ENCODE measurements around the gene RFX2.

The RFX2 gene

GRCh38 chr19:6103217-6103644 is 7.1 kb downstream of the RFX2 start:
- no peak for DNase-seq

GRCh38 chr19:6101991-6102390 is 8.3 kb downstream of the RFX2 start:
- no peak for DNase-seq

GRCh38 chr19:6101291-6101825 is 8.9 kb downstream of the RFX2 start:
- no peak for DNase-seq

GRCh38 chr19:6100284-6100915 is 9.9 kb downstream of the RFX2 start:
- no peak for DNase-seq

- no peak for DNase-seq
These were observed 10.7 kb downstream of the RFX2 start for GRCh38 chr19:6099599-6099998.

- no peak for DNase-seq
These were observed 11.3 kb downstream of the RFX2 start for GRCh38 chr19:6099033-6099432.

GRCh38 chr19:6098574-6098973 is 11.7 kb downstream of the RFX2 start:
- no peak for DNase-seq

- DNase-seq: no peak
These were observed 12.4 kb downstream of the RFX2 start for GRCh38 chr19:6097911-6098310.

GRCh38 chr19:6095760-6096159 is 14.5 kb downstream of the RFX2 start:
- no peak for DNase-seq

GRCh38 chr19:6092329-6093286 is 17.7 kb downstream of the RFX2 start:
- DNase-seq: peak; percentile 41

GRCh38 chr19:6091771-6092291 is 18.5 kb downstream of the RFX2 start:
- no peak for DNase-seq

GRCh38 chr19:6090634-6091033 is 19.7 kb downstream of the RFX2 start:
- DNase-seq: no peak

- DNase-seq: no peak
These were observed 21.7 kb downstream of the RFX2 start for GRCh38 chr19:6088602-6089049.

- peak; percentile 37 for DNase-seq
These were observed 23.2 kb downstream of the RFX2 start for GRCh38 chr19:6087074-6087571.

GRCh38 chr19:6086068-6086788 is 24.1 kb downstream of the RFX2 start:
- DNase-seq: peak; percentile 27

GRCh38 chr19:6084821-6085220 is 25.5 kb downstream of the RFX2 start:
- DNase-seq: no peak

- DNase-seq: no peak
These were observed 31.2 kb downstream of the RFX2 start for GRCh38 chr19:6079107-6079506.

- no peak for DNase-seq
These were observed 32.2 kb downstream of the RFX2 start for GRCh38 chr19:6078068-6078467.

- no peak for DNase-seq
These were observed 33.4 kb downstream of the RFX2 start for GRCh38 chr19:6076675-6077463.

- no peak for DNase-seq
These were observed 34.0 kb downstream of the RFX2 start for GRCh38 chr19:6076291-6076665.

- no peak for DNase-seq
These were observed 35.4 kb downstream of the RFX2 start for GRCh38 chr19:6074709-6075403.
